Spleen (tissue), 11 donors: ENCODE data around the gene DNM3. TPM values are rescaled to one million over a fixed set of nuclear protein-coding genes. Genes with fewer than 3 reads are reported as not detected.

ENCODE experiments used
- DNase-seq: peaks from one replicate; pipeline ENCODE4 v3.0.0-alpha.2; 2020
- H3K27ac ChIP-seq, 8 donors: fragments of 200-600 bp; sonication (generic) in 7 of 8; 1 replicate in 4 of 8; 2 replicates in 4 of 8; pipeline versions ENCODE4 v1.5.0 to v1.8.0; 2016 to 2021; ENCODE audit warnings: inconsistent platforms in 4 of 8, mild to moderate bottlenecking in 4 of 8, moderate library complexity in 1 of 8
- H3K27me3 ChIP-seq, 7 donors: fragments of 200-600 bp; sonication (generic) in 6 of 7; replicated peaks in 1 of 7; 1 replicate in 4 of 7; 2 replicates in 3 of 7; pipeline versions ENCODE4 v1.5.0 to v1.8.0; 2016 to 2021; ENCODE audit warnings: inconsistent platforms in 3 of 7, mild to moderate bottlenecking in 1 of 7
- H3K36me3 ChIP-seq, 6 donors: fragments of 200-600 bp; sonication (generic) in 5 of 6; 1 replicate in 4 of 6; 2 replicates in 2 of 6; pipeline versions ENCODE4 v1.5.0 to v1.8.0; 2016 to 2021; ENCODE audit warnings: inconsistent platforms in 2 of 6
- H3K4me1 ChIP-seq, 6 donors: fragments of 200-600 bp; sonication (generic) in 5 of 6; 1 replicate in 3 of 6; 2 replicates in 3 of 6; pipeline versions ENCODE4 v1.5.0 to v1.8.0; 2016 to 2021; ENCODE audit warnings: inconsistent platforms in 3 of 6
- H3K4me3 ChIP-seq, 8 donors: fragments of 200-600 bp; sonication (generic) in 7 of 8; 1 replicate in 4 of 8; 2 replicates in 4 of 8; pipeline versions ENCODE4 v1.5.0 to v1.8.0; 2016 to 2021; ENCODE audit warnings: inconsistent platforms in 4 of 8, mild to moderate bottlenecking in 4 of 8, moderate library complexity in 2 of 8
- H3K9me3 ChIP-seq, 8 donors: fragments of 200-600 bp; sonication (generic) in 7 of 8; 1 replicate in 4 of 8; 2 replicates in 4 of 8; pipeline versions ENCODE4 v1.5.0 to v1.8.0; 2016 to 2021; ENCODE audit warnings: inconsistent platforms in 4 of 8
- POLR2A ChIP-seq, 3 donors: fragments of 450-650 bp; IDR thresholded peaks; one replicate each; pipeline ENCODE4 v1.5.1; 2017; ENCODE audit warnings: antibody characterized with exemption in 3 of 3, mild to moderate bottlenecking in 1 of 3
- POLR2AphosphoS5 ChIP-seq, 3 donors: sonication (generic); formaldehyde crosslinking; IDR thresholded peaks; one replicate each; pipeline ENCODE4 v1.5.1; 2017; ENCODE audit warnings: antibody characterized with exemption in 3 of 3
- WGBS, 5 donors: extraction: QIAGEN DNeasy Blood & Tissue Kit in 3 of 5; methylation state at CpG; one replicate each; pipeline versions ENCODE4 v1.1.5 to v1.1.7; 2013 to 2018; 5-methylcytosine and 5-hydroxymethylcytosine counted together
- intact Hi-C: fragments of 100-400 bp; cut with DNase I; formaldehyde crosslinking; loops from one replicate; pipeline ENCODE4 v1.15.0; 2023; ENCODE audit warnings: low total_unique reads
- polyA plus RNA-seq, 3 donors: library from polyadenylated mRNA; stranded (reverse); fragments of 200-250 nt; gene quantifications; one replicate each; pipeline ENCODE4 v1.2.1, GENCODE V29; 2013
- total RNA-seq, 7 donors: library from RNA; depleted of rRNA in 3 of 7; stranded (reverse); fragments of >200 nt in 3 of 7; fragmentation: NEBNext Ultra II Directional in 4 of 7; extraction: Animal tissue kit (Norgen Biotek cat#: 25700) in 4 of 7; gene quantifications; one replicate each; pipeline versions ENCODE4 v1.1.0 to v1.2.1, GENCODE V29; 2016 to 2021
- TF ChIP-seq, protein P1 (sequence below), 11 experiments: fragments of 200-600 bp in 7 of 11; fragments of 450-650 bp in 4 of 11; sonication (generic) in 4 of 11; IDR thresholded peaks in 8 of 11; conservative IDR thresholded peaks in 3 of 11; 1 replicate in 7 of 11; 2 replicates in 4 of 11; pipeline versions ENCODE4 v1.4.0 to v1.8.0; 2016 to 2021; ENCODE audit warnings: antibody characterized with exemption in 11 of 11, inconsistent platforms in 4 of 11, mild to moderate bottlenecking in 1 of 11
- donor health status: healthy with polysubstance abuse.
- donor health status: DM: no; HTN: no; CAD: no; lungs with moderate emphysema.
- donor health status: DM: no; HTN: no; CAD: no.
- donor health status: Bipolar disorder and iron deficiency.
- donor health status: healthy.
- donor health status: DM: no; HTN: no; CAD: no.
- donor health status: DM: yes; HTN: yes; CAD: no.

Gene DNM3
- total and polyA plus RNA-seq, 10 donors = 0.61 to 10.2 (median 4.9) TPM

DNA sequence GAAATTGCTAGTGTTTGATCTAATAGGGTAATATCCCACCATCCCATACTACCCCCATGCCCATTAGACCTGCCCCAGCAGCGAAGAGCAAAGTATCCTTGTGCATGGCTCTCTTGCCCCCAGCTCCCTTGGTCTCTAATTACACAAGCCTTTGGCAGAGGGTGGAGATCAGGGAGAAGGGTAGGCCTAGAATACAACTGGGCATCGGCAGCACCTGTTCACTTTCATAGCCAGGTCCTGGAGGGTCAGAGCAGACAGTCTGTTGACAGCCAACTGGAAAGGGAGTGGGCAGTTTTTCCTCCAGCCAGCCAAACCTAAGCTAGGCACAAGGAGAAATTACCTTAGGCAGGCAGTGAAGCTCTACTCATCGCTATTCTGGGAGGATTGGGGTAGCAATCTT, 605.2 kb downstream of the DNM3 start:
- DNase-seq = no peak
- no peaks in the 10 kb centered on the region for H3K27me3 ChIP-seq
- TF ChIP-seq POLR2A (IDR thresholded peaks at IDR 0.05) = no peak
- TF ChIP-seq, protein P1, sequence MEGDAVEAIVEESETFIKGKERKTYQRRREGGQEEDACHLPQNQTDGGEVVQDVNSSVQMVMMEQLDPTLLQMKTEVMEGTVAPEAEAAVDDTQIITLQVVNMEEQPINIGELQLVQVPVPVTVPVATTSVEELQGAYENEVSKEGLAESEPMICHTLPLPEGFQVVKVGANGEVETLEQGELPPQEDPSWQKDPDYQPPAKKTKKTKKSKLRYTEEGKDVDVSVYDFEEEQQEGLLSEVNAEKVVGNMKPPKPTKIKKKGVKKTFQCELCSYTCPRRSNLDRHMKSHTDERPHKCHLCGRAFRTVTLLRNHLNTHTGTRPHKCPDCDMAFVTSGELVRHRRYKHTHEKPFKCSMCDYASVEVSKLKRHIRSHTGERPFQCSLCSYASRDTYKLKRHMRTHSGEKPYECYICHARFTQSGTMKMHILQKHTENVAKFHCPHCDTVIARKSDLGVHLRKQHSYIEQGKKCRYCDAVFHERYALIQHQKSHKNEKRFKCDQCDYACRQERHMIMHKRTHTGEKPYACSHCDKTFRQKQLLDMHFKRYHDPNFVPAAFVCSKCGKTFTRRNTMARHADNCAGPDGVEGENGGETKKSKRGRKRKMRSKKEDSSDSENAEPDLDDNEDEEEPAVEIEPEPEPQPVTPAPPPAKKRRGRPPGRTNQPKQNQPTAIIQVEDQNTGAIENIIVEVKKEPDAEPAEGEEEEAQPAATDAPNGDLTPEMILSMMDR (IDR thresholded peaks at IDR 0.05 in 8 of 11, conservative IDR thresholded peaks at IDR 0.05 in 3 of 11) = no peak
- TF ChIP-seq POLR2AphosphoS5 (IDR thresholded peaks at IDR 0.05) = no peak
- H3K36me3 ChIP-seq = peaks cover 0 to 9% (median 2%) of the 10 kb centered on the region in 6 donors
- H3K4me1 ChIP-seq = peaks cover 17 to 53% (median 33%) of the 10 kb centered on the region in 6 donors
- WGBS, 5 donors = 88 to 97% (median 90%) methylated on average over 3 of the region's 3 CpGs
- no peak overlapping the region for H3K4me3 ChIP-seq
- no peaks in the 10 kb centered on the region for H3K9me3 ChIP-seq
- no peak overlapping the region for H3K27ac ChIP-seq
- intact Hi-C loops = loop anchor here (10.0 kb wide), 1 partner anchor 442 kb away; no protein-coding TSS in a partner anchor

DNA sequence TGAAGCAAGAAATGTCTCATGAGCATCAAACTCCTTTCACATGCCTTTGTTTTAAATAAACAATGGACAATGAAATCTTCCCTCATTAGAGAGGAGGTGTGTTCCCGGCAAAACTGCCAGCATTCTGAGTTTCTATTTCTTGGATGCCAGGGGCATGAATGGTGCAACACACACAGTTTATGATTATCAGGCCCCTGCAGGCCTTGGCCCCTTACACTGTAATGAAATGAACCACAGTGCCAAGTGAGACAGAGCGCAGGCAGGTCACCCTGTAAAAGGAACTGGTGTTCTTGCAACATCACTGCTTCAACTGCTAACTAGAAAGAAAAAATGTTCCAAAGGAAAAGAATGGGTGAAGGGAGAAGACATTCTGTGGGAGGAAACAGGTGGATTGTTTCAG, 606.3 kb downstream of the DNM3 start:
- WGBS, 5 donors = 41 to 85% (median 68%) methylated on average over 2 of the region's 2 CpGs
- H3K4me3 ChIP-seq = no peak overlapping the region
- H3K9me3 ChIP-seq = no peaks in the 10 kb centered on the region
- intact Hi-C loops = loop anchor here (10.0 kb wide), 1 partner anchor 443 kb away; no protein-coding TSS in a partner anchor
- DNase-seq = no peak
- no peak overlapping the region for H3K27ac ChIP-seq
- H3K4me1 ChIP-seq = peaks cover 6 to 42% (median 23%) of the 10 kb centered on the region in 6 donors
- no peaks in the 10 kb centered on the region for H3K27me3 ChIP-seq
- TF ChIP-seq, protein P1 (IDR thresholded peaks at IDR 0.05 in 8 of 11, conservative IDR thresholded peaks at IDR 0.05 in 3 of 11) = no peak
- no peak for TF ChIP-seq POLR2A (IDR thresholded peaks at IDR 0.05)
- TF ChIP-seq POLR2AphosphoS5 (IDR thresholded peaks at IDR 0.05) = no peak
- no peaks in the 10 kb centered on the region for H3K36me3 ChIP-seq

DNA sequence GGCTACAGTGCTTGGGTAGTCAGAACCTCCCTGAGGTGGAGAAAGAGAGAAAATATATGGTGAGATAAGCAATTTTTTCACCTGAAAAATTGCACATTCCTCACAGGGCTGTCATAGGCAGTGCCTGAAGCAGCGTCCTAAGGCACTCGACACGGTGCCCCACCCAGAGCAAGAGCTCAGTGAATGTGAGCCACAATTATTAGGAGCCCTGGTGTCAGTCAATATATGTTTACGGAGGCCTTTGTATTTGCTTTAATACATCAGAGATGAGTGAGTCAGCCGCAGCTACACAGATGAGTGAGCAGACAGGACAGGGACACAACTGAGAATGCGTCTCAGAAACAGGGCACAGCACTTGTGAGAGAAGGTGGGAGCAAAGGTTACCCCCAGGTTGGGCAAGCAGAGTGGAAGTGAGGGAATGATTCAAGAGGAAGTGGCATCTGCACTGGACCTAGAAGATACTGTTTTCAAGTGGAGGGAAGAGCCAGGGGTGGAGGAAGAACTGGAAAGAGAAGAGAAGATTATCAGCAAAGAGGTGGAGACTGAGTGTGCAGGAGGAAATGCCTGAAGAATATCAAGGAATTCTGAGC, 607.8 kb downstream of the DNM3 start:
- intact Hi-C loops = loop anchor here (10.0 kb wide), 1 partner anchor 444 kb away; no protein-coding TSS in a partner anchor
- no peak for DNase-seq
- WGBS, 5 donors = 53 to 86% (median 70%) methylated on average over 6 of the region's 6 CpGs
- Histone ChIP-seq H3K4me3 (no peak overlapping the region), H3K9me3 (no peaks in the 10 kb centered on the region), H3K4me1 (peaks cover 0 to 32% (median 14%) of the 10 kb centered on the region in 6 donors), H3K27ac (peak overlapping the region in 2 of 8 donors; percentile 19 to 37), H3K27me3 (no peaks in the 10 kb centered on the region), H3K36me3 (no peaks in the 10 kb centered on the region)
- TF ChIP-seq POLR2AphosphoS5 (IDR thresholded peaks at IDR 0.05) (no peak), POLR2A (IDR thresholded peaks at IDR 0.05) (no peak)
- TF ChIP-seq, protein P1 (IDR thresholded peaks at IDR 0.05 in 8 of 11, conservative IDR thresholded peaks at IDR 0.05 in 3 of 11) = no peak
